Astrocyte (in vitro differentiated cells and primary cell): Measurements from ENCODE around the gene SNRNP25. TPM values are rescaled to one million over a fixed set of nuclear protein-coding genes. Genes with fewer than 3 reads are reported as not detected.
"Not testable (repeated sequence)": the region's sequence is repeated elsewhere in the genome, so short reads cannot be mapped to it uniquely, and the experiment has no call there.

Experiments
- DNase-seq: peaks from one replicate; pipeline ENCODE4 v3.0.0-alpha.2; 2010; ENCODE audit warnings: low read depth
- FAIRE-seq: peaks from 2 replicates; lab custom pipeline; 2011; peaks lifted over from hg19 to GRCh38; lab: Jason Lieb, UNC
- H2AFZ ChIP-seq: 2 replicates; pipeline ENCODE4 v1.6.0; 2012; ENCODE audit warnings: low read depth, low read length, inconsistent platforms
- H3K27ac ChIP-seq: 2 replicates; pipeline ENCODE4 v1.5.1; 2011; ENCODE audit warnings: low read depth, low read length, inconsistent platforms
- H3K27me3 ChIP-seq: 2 replicates; pipeline ENCODE4 v1.6.0; 2011; ENCODE audit warnings: low read length, inconsistent platforms; ENCODE audit not compliant: insufficient read depth
- H3K36me3 ChIP-seq: 2 replicates; pipeline ENCODE4 v1.5.1; 2011; ENCODE audit warnings: low read length, inconsistent platforms; ENCODE audit not compliant: insufficient read depth
- H3K4me1 ChIP-seq: 2 replicates; pipeline ENCODE4 v1.5.1; 2011; ENCODE audit warnings: low read length, inconsistent platforms; ENCODE audit not compliant: insufficient read depth
- H3K4me2 ChIP-seq: 2 replicates; pipeline ENCODE4 v1.6.0; 2012; ENCODE audit warnings: low read length, inconsistent platforms
- H3K4me3 ChIP-seq: 2 replicates; pipeline ENCODE4 v1.5.1; 2011; ENCODE audit warnings: low read depth, mild to moderate bottlenecking, low read length, inconsistent platforms; ENCODE audit not compliant: insufficient read depth
- H3K79me2 ChIP-seq: 2 replicates; pipeline ENCODE4 v1.6.0; 2012; ENCODE audit warnings: mild to moderate bottlenecking, low read length, inconsistent platforms; ENCODE audit not compliant: insufficient read depth
- H3K9ac ChIP-seq: 2 replicates; pipeline ENCODE4 v1.6.0; 2012; ENCODE audit warnings: mild to moderate bottlenecking, low read length, inconsistent platforms
- H3K9me3 ChIP-seq: 2 replicates; pipeline ENCODE4 v1.5.1; 2012; ENCODE audit warnings: low read depth, mild to moderate bottlenecking, low read length, inconsistent platforms; ENCODE audit not compliant: insufficient read depth
- H4K20me1 ChIP-seq: 2 replicates; pipeline ENCODE4 v1.6.0; 2012; ENCODE audit warnings: low read length, inconsistent platforms; ENCODE audit not compliant: insufficient read depth
- H3K27ac Mint-ChIP-seq: one replicate; pipeline ENCODE4 v1.8.0; 2021; ENCODE audit warnings: mild to moderate bottlenecking, mixed read lengths; ENCODE audit not compliant: unreplicated experiment
- H3K27me3 Mint-ChIP-seq: one replicate; pipeline ENCODE4 v1.8.0; 2021; ENCODE audit warnings: low read depth, mixed read lengths; ENCODE audit not compliant: unreplicated experiment
- H3K36me3 Mint-ChIP-seq: one replicate; pipeline ENCODE4 v1.8.0; 2021; ENCODE audit warnings: low read depth, mixed read lengths; ENCODE audit not compliant: unreplicated experiment
- H3K4me1 Mint-ChIP-seq: one replicate; pipeline ENCODE4 v1.8.0; 2021; ENCODE audit warnings: low read depth, mixed read lengths; ENCODE audit not compliant: unreplicated experiment
- H3K4me3 Mint-ChIP-seq: one replicate; pipeline ENCODE4 v1.8.0; 2021; ENCODE audit warnings: mild to moderate bottlenecking, moderate library complexity, mixed read lengths; ENCODE audit not compliant: unreplicated experiment
- H3K9me3 Mint-ChIP-seq: one replicate; pipeline ENCODE4 v1.8.0; 2021; ENCODE audit warnings: mild to moderate bottlenecking, mixed read lengths; ENCODE audit not compliant: unreplicated experiment
- CTCF ChIP-seq: IDR thresholded peaks from 2 replicates; pipeline ENCODE4 v1.5.1; 2011; ENCODE audit warnings: low read depth, mild to moderate bottlenecking, inconsistent platforms, low read length, moderate library complexity; ENCODE audit not compliant: insufficient read depth
- EZH2 ChIP-seq: IDR thresholded peaks from 2 replicates; pipeline ENCODE4 v1.6.1; 2012; ENCODE audit warnings: mild to moderate bottlenecking, low read length, inconsistent platforms; ENCODE audit not compliant: insufficient read depth
- total RNA-seq: library from RNA; stranded (reverse); gene quantifications from 2 replicates; pipeline ENCODE4 v1.2.1, GENCODE V29; 2021

SNRNP25 gene
- total RNA-seq, 1 donor from 2014 or later: 34.1 TPM

- FAIRE-seq (no peak), DNase-seq (no peak)
- H3K4me3 ChIP-seq: no peak overlapping the region
- no peaks in the 10 kb centered on the region for H3K79me2 ChIP-seq
- H3K27me3 ChIP-seq: no peaks in the 10 kb centered on the region
- no peak overlapping the region for H3K4me2 ChIP-seq
- no peaks in the 10 kb centered on the region for H3K9me3 Mint-ChIP-seq
- H2AFZ ChIP-seq: no peak overlapping the region
- no peaks in the 10 kb centered on the region for H3K4me1 ChIP-seq
- no peaks in the 10 kb centered on the region for H3K9me3 ChIP-seq
- H3K27me3 Mint-ChIP-seq: peaks cover 4% of the 10 kb centered on the region
- H3K27ac Mint-ChIP-seq: peak overlapping the region; percentile 72
- no peak for TF ChIP-seq EZH2
- TF ChIP-seq CTCF: no peak
- H3K4me3 Mint-ChIP-seq: no peak overlapping the region
- no peak overlapping the region for H3K9ac ChIP-seq
- no peaks in the 10 kb centered on the region for H4K20me1 ChIP-seq
- H3K36me3 ChIP-seq: peaks cover 3% of the 10 kb centered on the region
- peaks cover 2% of the 10 kb centered on the region for H3K36me3 Mint-ChIP-seq
- no peaks in the 10 kb centered on the region for H3K4me1 Mint-ChIP-seq
- H3K27ac ChIP-seq: no peak overlapping the region
These were observed 17.2 kb upstream of the SNRNP25 start for GRCh38 chr16:36336-36984.

- Histone ChIP-seq H3K9ac (no peak overlapping the region), H3K79me2 (no peaks in the 10 kb centered on the region), H3K9me3 (no peaks in the 10 kb centered on the region), H3K4me2 (no peak overlapping the region), H3K36me3 (peaks cover 3% of the 10 kb centered on the region), H3K4me1 (no peaks in the 10 kb centered on the region), H4K20me1 (no peaks in the 10 kb centered on the region), H2AFZ (no peak overlapping the region), H3K27ac (no peak overlapping the region), H3K27me3 (no peaks in the 10 kb centered on the region), H3K4me3 (no peak overlapping the region)
- peaks cover 3% of the 10 kb centered on the region for H3K27me3 Mint-ChIP-seq
- FAIRE-seq: no peak
- peaks cover 9% of the 10 kb centered on the region for H3K36me3 Mint-ChIP-seq
- no peak overlapping the region for H3K27ac Mint-ChIP-seq
- H3K9me3 Mint-ChIP-seq: no peaks in the 10 kb centered on the region
- no peaks in the 10 kb centered on the region for H3K4me1 Mint-ChIP-seq
- TF ChIP-seq EZH2 (no peak), CTCF (no peak)
- no peak overlapping the region for H3K4me3 Mint-ChIP-seq
- DNase-seq: no peak
These were observed 16.1 kb upstream of the SNRNP25 start for GRCh38 chr16:37511-37910.

- not testable (repeated sequence) for H3K9me3 ChIP-seq, H3K27me3 Mint-ChIP-seq, H3K4me1 Mint-ChIP-seq, H3K9ac ChIP-seq, H3K4me3 ChIP-seq, H2AFZ ChIP-seq, H3K27ac ChIP-seq, H3K9me3 Mint-ChIP-seq, H3K27ac Mint-ChIP-seq, H4K20me1 ChIP-seq, H3K79me2 ChIP-seq, H3K4me1 ChIP-seq, DNase-seq, H3K36me3 ChIP-seq, FAIRE-seq, H3K4me2 ChIP-seq, H3K27me3 ChIP-seq, H3K4me3 Mint-ChIP-seq
- H3K36me3 Mint-ChIP-seq: peaks cover 14% of the 10 kb centered on the region
These were observed 15.4 kb upstream of the SNRNP25 start for GRCh38 chr16:38206-38605.
